Neural crest cell (in vitro differentiated cells): ENCODE measurements around the gene TTLL9. TPM values are rescaled to one million over a fixed set of nuclear protein-coding genes. Genes with fewer than 3 reads are reported as not detected.

Experiments used
- DNase-seq: peaks from one replicate; pipeline ENCODE4 v3.0.0; 2021; ENCODE audit warnings: low read depth, mixed read lengths, low spot score
- H3K27ac Mint-ChIP-seq: one replicate; pipeline ENCODE4 v1.8.0; 2021; ENCODE audit warnings: mild to moderate bottlenecking, mixed read lengths; ENCODE audit not compliant: unreplicated experiment
- H3K27me3 Mint-ChIP-seq: 2 replicates; pipeline ENCODE4 v1.8.0; 2021; ENCODE audit warnings: low read depth, mild to moderate bottlenecking, mixed read lengths
- H3K36me3 Mint-ChIP-seq: 2 replicates; pipeline ENCODE4 v1.8.0; 2021; ENCODE audit warnings: low read depth, mild to moderate bottlenecking, mixed read lengths
- H3K4me1 Mint-ChIP-seq: 2 replicates; pipeline ENCODE4 v1.8.0; 2021; ENCODE audit warnings: mixed read lengths
- H3K4me3 Mint-ChIP-seq: one replicate; pipeline ENCODE4 v1.8.0; 2021; ENCODE audit warnings: mild to moderate bottlenecking, mixed read lengths
- H3K9me3 Mint-ChIP-seq: 2 replicates; pipeline ENCODE4 v1.8.0; 2021; ENCODE audit warnings: mixed read lengths
- CTCF ChIP-seq: fragments of 200-600 bp; sonication (generic); conservative IDR thresholded peaks from 2 replicates; pipeline ENCODE4 v1.5.0; 2021; ENCODE audit warnings: antibody characterized with exemption, mild to moderate bottlenecking
- total RNA-seq: library from RNA; stranded (reverse); gene quantifications from 2 replicates; pipeline ENCODE4 v1.2.1, GENCODE V29; 2021

TTLL9 gene
- total RNA-seq, 1 donor from 2014 or later, result 3.3 TPM

DNA sequence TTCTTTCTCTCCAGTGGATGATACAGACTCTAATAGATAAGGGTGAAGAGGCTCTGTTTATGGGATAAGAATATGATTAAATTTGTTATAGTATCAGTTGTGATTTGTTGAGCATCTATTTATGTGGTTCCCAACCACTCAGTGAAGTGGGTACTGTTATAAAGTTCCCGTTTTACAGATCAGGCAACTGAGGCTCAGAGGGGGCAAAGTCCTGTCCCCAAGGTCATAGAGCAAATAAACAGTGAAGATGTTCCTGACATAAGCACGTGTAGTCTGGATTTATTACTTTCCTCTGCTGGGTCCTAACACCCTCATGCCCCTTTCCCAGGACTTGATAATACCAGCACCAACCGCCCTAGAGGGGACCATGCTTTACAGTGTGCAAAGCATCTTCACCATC lies 4.2 kb upstream of the TTLL9 start:
- no peak for TF ChIP-seq CTCF
- Mint-ChIP-seq H3K9me3 (no peaks in the 10 kb centered on the region), H3K4me1 (peaks cover 38% of the 10 kb centered on the region), H3K27me3 (peaks cover 5% of the 10 kb centered on the region), H3K27ac (no peak overlapping the region), H3K4me3 (peak overlapping the region; percentile 52), H3K36me3 (no peaks in the 10 kb centered on the region)
- DNase-seq, result no peak

GRCh38 chr20:31868853-31869672 lies 1.4 kb upstream of the TTLL9 start:
- peak overlapping the region; percentile 23 for H3K27ac Mint-ChIP-seq
- peak overlapping the region; percentile 97 for H3K4me3 Mint-ChIP-seq
- H3K9me3 Mint-ChIP-seq, result no peaks in the 10 kb centered on the region
- DNase-seq, result no peak
- peaks cover 25% of the 10 kb centered on the region for H3K4me1 Mint-ChIP-seq
- no peaks in the 10 kb centered on the region for H3K36me3 Mint-ChIP-seq
- H3K27me3 Mint-ChIP-seq, result peaks cover 2% of the 10 kb centered on the region
- no peak for TF ChIP-seq CTCF

DNA sequence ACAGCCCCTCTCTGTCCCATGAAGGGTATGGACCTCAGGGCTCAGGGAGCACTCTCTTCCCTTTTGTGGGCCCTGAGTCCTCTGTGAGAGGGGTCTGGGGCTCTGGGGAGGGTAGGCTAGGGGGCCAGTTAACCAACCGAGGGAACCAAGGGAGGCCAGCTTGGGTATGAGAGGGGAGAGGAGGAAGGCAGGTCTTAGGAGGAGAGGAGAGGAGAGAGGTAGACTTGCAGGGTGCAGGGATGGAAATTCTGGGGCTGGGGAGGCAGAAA lies 827 bp upstream of the TTLL9 start:
- Mint-ChIP-seq H3K4me1 (peaks cover 25% of the 10 kb centered on the region), H3K27ac (peak overlapping the region; percentile 96), H3K27me3 (peaks cover 2% of the 10 kb centered on the region)

GRCh38 chr20:31870726-31871617 lies 538 bp downstream of the TTLL9 start:
- no peak for DNase-seq
- Mint-ChIP-seq H3K27me3 (peaks cover 2% of the 10 kb centered on the region), H3K4me1 (peaks cover 25% of the 10 kb centered on the region), H3K27ac (peak overlapping the region; percentile 83), H3K4me3 (peak overlapping the region; percentile 93), H3K36me3 (no peaks in the 10 kb centered on the region), H3K9me3 (no peaks in the 10 kb centered on the region)
- no peak for TF ChIP-seq CTCF

More for the DNA sequence above, 827 bp upstream of the TTLL9 start:
- TF ChIP-seq CTCF, result no peak
- Mint-ChIP-seq H3K4me3 (peak overlapping the region; percentile 97), H3K36me3 (no peaks in the 10 kb centered on the region), H3K9me3 (no peaks in the 10 kb centered on the region)
- no peak for DNase-seq

DNA sequence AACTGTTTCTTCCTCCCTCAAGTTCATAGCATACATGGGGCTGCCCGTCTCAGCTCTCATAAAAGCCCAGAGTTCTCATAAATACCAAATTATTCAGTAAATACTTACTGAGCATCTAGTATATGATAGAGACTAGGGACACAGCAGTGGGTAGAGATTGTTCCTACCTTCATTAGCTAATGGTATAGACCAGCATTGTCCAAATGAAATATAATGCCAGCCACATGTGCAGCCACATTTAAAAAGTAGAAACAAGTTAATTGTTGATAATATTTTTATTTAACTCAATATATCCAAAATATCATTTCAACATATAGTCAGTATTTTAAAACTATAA lies 1.2 kb downstream of the TTLL9 start:
- Mint-ChIP-seq H3K27me3 (peaks cover 2% of the 10 kb centered on the region), H3K9me3 (no peaks in the 10 kb centered on the region), H3K36me3 (no peaks in the 10 kb centered on the region), H3K4me1 (peaks cover 25% of the 10 kb centered on the region), H3K4me3 (peak overlapping the region; percentile 93), H3K27ac (no peak overlapping the region)
- DNase-seq, result no peak
- no peak for TF ChIP-seq CTCF
